Tibial nerve (tissue), 3 donors: ENCODE results near the gene FNDC5.

Source experiments
- POLR2A ChIP-seq, 2 donors: fragments of 450-650 bp; IDR thresholded peaks; one replicate each; pipeline ENCODE4 v1.6.1; 2017; ENCODE audit warnings: antibody characterized with exemption in 2 of 2, mild to moderate bottlenecking in 2 of 2, moderate library complexity in 2 of 2
- TF ChIP-seq, protein P1 (sequence below), 5 experiments: fragments of 200-600 bp in 3 of 5; fragments of 450-650 bp in 2 of 5; sonication (generic) in 3 of 5; IDR thresholded peaks; one replicate each; pipeline ENCODE4 v1.5.1; 2016 to 2019; ENCODE audit warnings: antibody characterized with exemption in 5 of 5, mild to moderate bottlenecking in 3 of 5, moderate library complexity in 2 of 5

DNA sequence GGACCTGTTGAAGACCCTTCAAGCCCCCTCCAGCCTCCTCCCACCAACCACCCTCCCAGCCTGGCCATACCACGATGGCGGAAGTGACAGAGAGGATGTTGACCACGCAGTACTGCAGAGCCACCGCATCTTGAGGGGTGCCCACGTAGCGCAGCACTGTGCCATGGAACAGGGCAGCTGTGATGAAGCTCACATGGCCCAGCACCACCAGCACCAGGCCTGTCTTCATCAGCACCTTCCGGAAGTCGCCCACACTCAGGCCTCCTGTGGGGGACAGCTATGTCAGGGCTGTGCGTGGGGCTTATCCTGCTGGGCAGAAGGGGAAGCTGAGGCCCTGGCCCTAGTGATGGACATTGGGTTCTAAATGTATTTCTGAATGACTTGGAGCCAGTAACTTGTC, 27.3 kb upstream of the FNDC5 start:
- TF ChIP-seq POLR2A (IDR thresholded peaks at IDR 0.05): no peak
- TF ChIP-seq, protein P1, sequence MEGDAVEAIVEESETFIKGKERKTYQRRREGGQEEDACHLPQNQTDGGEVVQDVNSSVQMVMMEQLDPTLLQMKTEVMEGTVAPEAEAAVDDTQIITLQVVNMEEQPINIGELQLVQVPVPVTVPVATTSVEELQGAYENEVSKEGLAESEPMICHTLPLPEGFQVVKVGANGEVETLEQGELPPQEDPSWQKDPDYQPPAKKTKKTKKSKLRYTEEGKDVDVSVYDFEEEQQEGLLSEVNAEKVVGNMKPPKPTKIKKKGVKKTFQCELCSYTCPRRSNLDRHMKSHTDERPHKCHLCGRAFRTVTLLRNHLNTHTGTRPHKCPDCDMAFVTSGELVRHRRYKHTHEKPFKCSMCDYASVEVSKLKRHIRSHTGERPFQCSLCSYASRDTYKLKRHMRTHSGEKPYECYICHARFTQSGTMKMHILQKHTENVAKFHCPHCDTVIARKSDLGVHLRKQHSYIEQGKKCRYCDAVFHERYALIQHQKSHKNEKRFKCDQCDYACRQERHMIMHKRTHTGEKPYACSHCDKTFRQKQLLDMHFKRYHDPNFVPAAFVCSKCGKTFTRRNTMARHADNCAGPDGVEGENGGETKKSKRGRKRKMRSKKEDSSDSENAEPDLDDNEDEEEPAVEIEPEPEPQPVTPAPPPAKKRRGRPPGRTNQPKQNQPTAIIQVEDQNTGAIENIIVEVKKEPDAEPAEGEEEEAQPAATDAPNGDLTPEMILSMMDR (IDR thresholded peaks at IDR 0.05): no peak
